ENCODE results near the gene RBM18.

Gene RBM18

GRCh38 chr9:122286764-122287163, 22.1 kb upstream of the RBM18 start:
- Histone ChIP-seq H2AFZ (ENCODE audit: low read length, unreplicated experiment) (no peak overlapping the region), H3K36me3 (ENCODE audit: insufficient read depth, low read length) (peaks cover 8% of the 10 kb centered on the region)

GRCh38 chr9:122281368-122281767, 16.7 kb upstream of the RBM18 start:
- H3K27ac ChIP-seq (ENCODE audit: low read depth, low read length): no peak overlapping the region
- H3K79me2 ChIP-seq (ENCODE audit: control insufficient read depth, insufficient read depth, low read length, unreplicated experiment): peaks cover 21% of the 10 kb centered on the region
- H3K4me1 ChIP-seq (ENCODE audit: control insufficient read depth, insufficient read depth, low read length, unreplicated experiment): no peaks in the 10 kb centered on the region
- no peaks in the 10 kb centered on the region for H3K27me3 ChIP-seq (ENCODE audit: insufficient read depth, low read length)
- peaks cover 38% of the 10 kb centered on the region for H3K36me3 ChIP-seq (ENCODE audit: insufficient read depth, low read length)
- no peak overlapping the region for H3K4me3 ChIP-seq (ENCODE audit: low read depth, low read length)
- no peak overlapping the region for H2AFZ ChIP-seq (ENCODE audit: low read length, unreplicated experiment)

More at GRCh38 chr9:122286764-122287163, 22.1 kb upstream of the RBM18 start:
- Histone ChIP-seq H3K4me1 (ENCODE audit: control insufficient read depth, insufficient read depth, low read length, unreplicated experiment) (no peaks in the 10 kb centered on the region), H3K27me3 (ENCODE audit: insufficient read depth, low read length) (no peaks in the 10 kb centered on the region), H3K27ac (ENCODE audit: low read depth, low read length) (no peak overlapping the region), H3K4me3 (ENCODE audit: low read depth, low read length) (no peak overlapping the region), H3K79me2 (ENCODE audit: control insufficient read depth, insufficient read depth, low read length, unreplicated experiment) (peaks cover 3% of the 10 kb centered on the region)

GRCh38 chr9:122277285-122277897, 12.8 kb upstream of the RBM18 start:
- Histone ChIP-seq H3K4me1 (ENCODE audit: control insufficient read depth, insufficient read depth, low read length, unreplicated experiment) (no peaks in the 10 kb centered on the region), H3K4me3 (ENCODE audit: low read depth, low read length) (no peak overlapping the region), H3K36me3 (ENCODE audit: insufficient read depth, low read length) (peaks cover 61% of the 10 kb centered on the region), H3K27ac (ENCODE audit: low read depth, low read length) (no peak overlapping the region), H2AFZ (ENCODE audit: low read length, unreplicated experiment) (no peak overlapping the region), H3K27me3 (ENCODE audit: insufficient read depth, low read length) (no peaks in the 10 kb centered on the region), H3K79me2 (ENCODE audit: control insufficient read depth, insufficient read depth, low read length, unreplicated experiment) (peaks cover 44% of the 10 kb centered on the region)

- no peak overlapping the region for H3K27ac ChIP-seq (ENCODE audit: low read depth, low read length)
- H3K79me2 ChIP-seq (ENCODE audit: control insufficient read depth, insufficient read depth, low read length, unreplicated experiment): peaks cover 40% of the 10 kb centered on the region
- H3K36me3 ChIP-seq (ENCODE audit: insufficient read depth, low read length): peaks cover 62% of the 10 kb centered on the region
These were observed 11.5 kb upstream of the RBM18 start for GRCh38 chr9:122276096-122276495.

GRCh38 chr9:122274055-122274454, 9.4 kb upstream of the RBM18 start:
- peaks cover 49% of the 10 kb centered on the region for H3K79me2 ChIP-seq (ENCODE audit: control insufficient read depth, insufficient read depth, low read length, unreplicated experiment)
- H3K36me3 ChIP-seq (ENCODE audit: insufficient read depth, low read length): peaks cover 58% of the 10 kb centered on the region
- H3K27me3 ChIP-seq (ENCODE audit: insufficient read depth, low read length): no peaks in the 10 kb centered on the region

More at GRCh38 chr9:122276096-122276495, 11.5 kb upstream of the RBM18 start:
- no peak overlapping the region for H3K4me3 ChIP-seq (ENCODE audit: low read depth, low read length)
- H2AFZ ChIP-seq (ENCODE audit: low read length, unreplicated experiment): no peak overlapping the region
- H3K4me1 ChIP-seq (ENCODE audit: control insufficient read depth, insufficient read depth, low read length, unreplicated experiment): no peaks in the 10 kb centered on the region
- H3K27me3 ChIP-seq (ENCODE audit: insufficient read depth, low read length): no peaks in the 10 kb centered on the region

GRCh38 chr9:122268041-122268814, 3.6 kb upstream of the RBM18 start:
- H3K36me3 ChIP-seq (ENCODE audit: insufficient read depth, low read length): peaks cover 10% of the 10 kb centered on the region
- no peak overlapping the region for H3K4me3 ChIP-seq (ENCODE audit: low read depth, low read length)
- H2AFZ ChIP-seq (ENCODE audit: low read length, unreplicated experiment): no peak overlapping the region
- H3K4me1 ChIP-seq (ENCODE audit: control insufficient read depth, insufficient read depth, low read length, unreplicated experiment): peaks cover 13% of the 10 kb centered on the region
- no peaks in the 10 kb centered on the region for H3K27me3 ChIP-seq (ENCODE audit: insufficient read depth, low read length)
- no peak overlapping the region for H3K27ac ChIP-seq (ENCODE audit: low read depth, low read length)
- H3K79me2 ChIP-seq (ENCODE audit: control insufficient read depth, insufficient read depth, low read length, unreplicated experiment): peaks cover 63% of the 10 kb centered on the region

More at GRCh38 chr9:122274055-122274454, 9.4 kb upstream of the RBM18 start:
- no peak overlapping the region for H3K4me3 ChIP-seq (ENCODE audit: low read depth, low read length)
- no peaks in the 10 kb centered on the region for H3K4me1 ChIP-seq (ENCODE audit: control insufficient read depth, insufficient read depth, low read length, unreplicated experiment)
- no peak overlapping the region for H3K27ac ChIP-seq (ENCODE audit: low read depth, low read length)
- H2AFZ ChIP-seq (ENCODE audit: low read length, unreplicated experiment): no peak overlapping the region

GRCh38 chr9:122265149-122265915, 692 bp upstream of the RBM18 start:
- peak overlapping the region; percentile 86 for H3K27ac ChIP-seq (ENCODE audit: low read depth, low read length)
- peaks cover 75% of the 10 kb centered on the region for H3K79me2 ChIP-seq (ENCODE audit: control insufficient read depth, insufficient read depth, low read length, unreplicated experiment)
- H3K36me3 ChIP-seq (ENCODE audit: insufficient read depth, low read length): peaks cover 7% of the 10 kb centered on the region
- peak overlapping the region; percentile 90 for H3K4me3 ChIP-seq (ENCODE audit: low read depth, low read length)
- H3K27me3 ChIP-seq (ENCODE audit: insufficient read depth, low read length): no peaks in the 10 kb centered on the region
- H3K4me1 ChIP-seq (ENCODE audit: control insufficient read depth, insufficient read depth, low read length, unreplicated experiment): peaks cover 36% of the 10 kb centered on the region
- H2AFZ ChIP-seq (ENCODE audit: low read length, unreplicated experiment): peak overlapping the region; percentile 68

GRCh38 chr9:122263699-122264349, 816 bp downstream of the RBM18 start:
- H3K4me1 ChIP-seq (ENCODE audit: control insufficient read depth, insufficient read depth, low read length, unreplicated experiment): peaks cover 36% of the 10 kb centered on the region
- peak overlapping the region; percentile 90 for H3K4me3 ChIP-seq (ENCODE audit: low read depth, low read length)
- peaks cover 70% of the 10 kb centered on the region for H3K79me2 ChIP-seq (ENCODE audit: control insufficient read depth, insufficient read depth, low read length, unreplicated experiment)
- H3K27me3 ChIP-seq (ENCODE audit: insufficient read depth, low read length): no peaks in the 10 kb centered on the region
- H3K27ac ChIP-seq (ENCODE audit: low read depth, low read length): peak overlapping the region; percentile 86
- peaks cover 15% of the 10 kb centered on the region for H3K36me3 ChIP-seq (ENCODE audit: insufficient read depth, low read length)
- peak overlapping the region; percentile 91 for H2AFZ ChIP-seq (ENCODE audit: low read length, unreplicated experiment)

GRCh38 chr9:122262073-122262472, 2.6 kb downstream of the RBM18 start:
- no peaks in the 10 kb centered on the region for H3K27me3 ChIP-seq (ENCODE audit: insufficient read depth, low read length)
- H3K79me2 ChIP-seq (ENCODE audit: control insufficient read depth, insufficient read depth, low read length, unreplicated experiment): peaks cover 62% of the 10 kb centered on the region
- H3K36me3 ChIP-seq (ENCODE audit: insufficient read depth, low read length): peaks cover 21% of the 10 kb centered on the region
- no peak overlapping the region for H3K4me3 ChIP-seq (ENCODE audit: low read depth, low read length)
- H2AFZ ChIP-seq (ENCODE audit: low read length, unreplicated experiment): no peak overlapping the region
- peak overlapping the region; percentile 14; the same call in 1 of the 2 replicates for H3K27ac ChIP-seq (ENCODE audit: low read depth, low read length)
- H3K4me1 ChIP-seq (ENCODE audit: control insufficient read depth, insufficient read depth, low read length, unreplicated experiment): peaks cover 36% of the 10 kb centered on the region

GRCh38 chr9:122261469-122261881, 3.2 kb downstream of the RBM18 start:
- Histone ChIP-seq H3K27me3 (ENCODE audit: insufficient read depth, low read length) (no peaks in the 10 kb centered on the region), H3K36me3 (ENCODE audit: insufficient read depth, low read length) (peaks cover 21% of the 10 kb centered on the region), H3K27ac (ENCODE audit: low read depth, low read length) (peak overlapping the region; percentile 14; the same call in 1 of the 2 replicates), H2AFZ (ENCODE audit: low read length, unreplicated experiment) (no peak overlapping the region), H3K79me2 (ENCODE audit: control insufficient read depth, insufficient read depth, low read length, unreplicated experiment) (peaks cover 60% of the 10 kb centered on the region), H3K4me3 (ENCODE audit: low read depth, low read length) (peak overlapping the region; percentile 55; the same call in 1 of the 2 replicates), H3K4me1 (ENCODE audit: control insufficient read depth, insufficient read depth, low read length, unreplicated experiment) (peaks cover 36% of the 10 kb centered on the region)

Measured in ACC112 (cell line).